HG02798 (cell line): Measurements from ENCODE around the gene WDR5.

Experiments
- ATAC-seq: cut with Tn5 transposase; IDR thresholded peaks from one replicate; pipeline ENCODE4 v1.9.1; 2021; ENCODE audit warnings: mild to moderate bottlenecking; ENCODE audit not compliant: unreplicated experiment, poor library complexity

WDR5 gene

GRCh38 chr9:134157378-134157885, 21.6 kb downstream of the WDR5 start:
- ATAC-seq, result no peak

- no peak for ATAC-seq
Observed at GRCh38 chr9:134158242-134158641, 22.4 kb downstream of the WDR5 start.

- ATAC-seq, result no peak
Observed at GRCh38 chr9:134158753-134159392, 23.0 kb downstream of the WDR5 start.

GRCh38 chr9:134159566-134160245, 23.8 kb downstream of the WDR5 start:
- ATAC-seq, result no peak

GRCh38 chr9:134161647-134162046, 25.8 kb downstream of the WDR5 start:
- no peak for ATAC-seq

- ATAC-seq, result no peak
Observed at GRCh38 chr9:134162212-134162775, 26.4 kb downstream of the WDR5 start.

- ATAC-seq, result no peak
Observed at GRCh38 chr9:134162926-134163370, 27.1 kb downstream of the WDR5 start.

- ATAC-seq, result no peak
Observed at GRCh38 chr9:134163371-134164196, 27.7 kb downstream of the WDR5 start.

- no peak for ATAC-seq
Observed at GRCh38 chr9:134164879-134165278, 29.0 kb downstream of the WDR5 start.

- ATAC-seq, result no peak
Observed at GRCh38 chr9:134165357-134166315, 29.8 kb downstream of the WDR5 start.

GRCh38 chr9:134166374-134166773, 30.5 kb downstream of the WDR5 start:
- no peak for ATAC-seq

GRCh38 chr9:134167530-134167931, 31.6 kb downstream of the WDR5 start:
- ATAC-seq, result no peak

- ATAC-seq, result no peak
Observed at GRCh38 chr9:134168757-134169550, 33.1 kb downstream of the WDR5 start.

- ATAC-seq, result no peak
Observed at GRCh38 chr9:134169724-134170401, 34.0 kb downstream of the WDR5 start.

- ATAC-seq, result no peak
Observed at GRCh38 chr9:134170532-134171315, 34.8 kb downstream of the WDR5 start.

GRCh38 chr9:134171316-134172197, 35.7 kb downstream of the WDR5 start:
- no peak for ATAC-seq
